ENCODE measurements around the gene PLEKHD1. TPM values are rescaled to one million over a fixed set of nuclear protein-coding genes. Genes with fewer than 3 reads are reported as not detected.

The PLEKHD1 gene
- total RNA-seq, 1 experiment from 2014 or later = 1.0 TPM

GRCh38 chr14:69464379-69464778 is 20.1 kb upstream of the PLEKHD1 start (continued):
- TF ChIP-seq, protein P1, sequence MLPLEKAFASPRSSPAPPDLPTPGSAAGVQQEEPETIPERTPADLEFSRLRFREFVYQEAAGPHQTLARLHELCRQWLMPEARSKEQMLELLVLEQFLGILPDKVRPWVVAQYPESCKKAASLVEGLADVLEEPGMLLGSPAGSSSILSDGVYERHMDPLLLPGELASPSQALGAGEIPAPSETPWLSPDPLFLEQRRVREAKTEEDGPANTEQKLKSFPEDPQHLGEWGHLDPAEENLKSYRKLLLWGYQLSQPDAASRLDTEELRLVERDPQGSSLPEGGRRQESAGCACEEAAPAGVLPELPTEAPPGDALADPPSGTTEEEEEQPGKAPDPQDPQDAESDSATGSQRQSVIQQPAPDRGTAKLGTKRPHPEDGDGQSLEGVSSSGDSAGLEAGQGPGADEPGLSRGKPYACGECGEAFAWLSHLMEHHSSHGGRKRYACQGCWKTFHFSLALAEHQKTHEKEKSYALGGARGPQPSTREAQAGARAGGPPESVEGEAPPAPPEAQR (CRISPR knock-in tag; IDR thresholded peaks at IDR 0.05) = no peak

DNA sequence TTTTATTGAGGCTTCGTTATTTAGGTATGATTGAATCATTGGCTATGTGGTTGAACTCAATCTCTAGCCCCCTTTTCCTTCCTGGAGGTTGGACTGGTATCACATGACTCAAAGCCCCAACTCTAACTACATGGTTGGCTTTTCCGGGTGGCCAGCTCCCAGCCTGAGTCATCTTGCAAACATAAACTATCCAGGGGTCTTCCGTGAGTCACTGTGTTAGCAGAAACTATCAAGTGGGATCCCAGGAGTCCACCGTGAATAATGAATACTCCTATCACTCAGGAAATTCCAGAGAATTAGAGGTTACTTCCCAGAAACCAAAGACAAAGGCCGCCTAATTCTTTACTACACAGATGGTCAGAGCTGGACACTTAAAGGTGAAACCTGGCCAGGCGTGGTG is 19.7 kb upstream of the PLEKHD1 start:
- ATAC-seq = no peak
- H3K9me3 Mint-ChIP-seq = no peaks in the 10 kb centered on the region
- TF ChIP-seq ETV6 (CRISPR knock-in tag; IDR thresholded peaks at IDR 0.05) = no peak
- TF ChIP-seq, protein P1 (CRISPR knock-in tag; IDR thresholded peaks at IDR 0.05) = no peak
- TF ChIP-seq, protein P2, sequence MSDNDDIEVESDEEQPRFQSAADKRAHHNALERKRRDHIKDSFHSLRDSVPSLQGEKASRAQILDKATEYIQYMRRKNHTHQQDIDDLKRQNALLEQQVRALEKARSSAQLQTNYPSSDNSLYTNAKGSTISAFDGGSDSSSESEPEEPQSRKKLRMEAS (CRISPR knock-in tag; IDR thresholded peaks at IDR 0.05) = no peak
- TF ChIP-seq, protein P3, sequence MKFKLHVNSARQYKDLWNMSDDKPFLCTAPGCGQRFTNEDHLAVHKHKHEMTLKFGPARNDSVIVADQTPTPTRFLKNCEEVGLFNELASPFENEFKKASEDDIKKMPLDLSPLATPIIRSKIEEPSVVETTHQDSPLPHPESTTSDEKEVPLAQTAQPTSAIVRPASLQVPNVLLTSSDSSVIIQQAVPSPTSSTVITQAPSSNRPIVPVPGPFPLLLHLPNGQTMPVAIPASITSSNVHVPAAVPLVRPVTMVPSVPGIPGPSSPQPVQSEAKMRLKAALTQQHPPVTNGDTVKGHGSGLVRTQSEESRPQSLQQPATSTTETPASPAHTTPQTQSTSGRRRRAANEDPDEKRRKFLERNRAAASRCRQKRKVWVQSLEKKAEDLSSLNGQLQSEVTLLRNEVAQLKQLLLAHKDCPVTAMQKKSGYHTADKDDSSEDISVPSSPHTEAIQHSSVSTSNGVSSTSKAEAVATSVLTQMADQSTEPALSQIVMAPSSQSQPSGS (CRISPR knock-in tag; IDR thresholded peaks at IDR 0.05; ENCODE audit: borderline replicate concordance, low read depth) = no peak

DNA sequence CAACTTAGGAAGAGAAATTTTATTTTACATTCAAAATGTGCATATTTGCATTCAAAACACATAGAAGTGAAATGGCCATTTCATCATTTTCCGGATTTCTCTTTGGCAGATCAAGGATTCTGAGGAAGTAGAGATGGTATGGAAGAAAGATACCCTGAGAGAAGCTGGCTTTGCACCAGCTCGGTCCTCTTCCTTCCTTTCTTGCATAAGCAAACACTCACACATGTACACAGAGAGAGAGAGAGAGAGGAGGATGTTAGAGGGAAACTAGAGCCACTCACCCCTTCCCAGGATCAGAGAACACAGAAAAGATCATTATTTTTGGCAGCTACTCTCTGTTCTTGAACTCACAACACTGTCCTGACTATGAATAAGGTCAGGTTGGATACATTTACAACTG is 15.6 kb upstream of the PLEKHD1 start:
- Mint-ChIP-seq H3K27me3 (ENCODE audit: low read depth) (no peaks in the 10 kb centered on the region), H3K4me3 (no peak overlapping the region), H3K36me3 (no peaks in the 10 kb centered on the region), H3K4me1 (no peaks in the 10 kb centered on the region), H3K27ac (no peak overlapping the region), H3K9me3 (no peaks in the 10 kb centered on the region)
- DNase-seq (ENCODE audit: low spot score) (no peak), ATAC-seq (no peak)
- ChIA-PET POLR2A (no interaction called here), CTCF (interaction anchor here (2.1 kb wide), 1 partner anchor 9 kb away, joined by 11 read pairs; no protein-coding TSS in a partner anchor)
- TF ChIP-seq MXD4 (CRISPR knock-in tag; IDR thresholded peaks at IDR 0.05; ENCODE audit: borderline replicate concordance) (no peak), E2F5 (CRISPR knock-in tag; IDR thresholded peaks at IDR 0.05) (no peak), FOXP1 (CRISPR knock-in tag; IDR thresholded peaks at IDR 0.05; ENCODE audit: borderline replicate concordance) (no peak), GRHL2 (CRISPR knock-in tag; IDR thresholded peaks at IDR 0.05; ENCODE audit: insufficient replicate concordance, severe bottlenecking) (no peak), ZNF396 (CRISPR knock-in tag; IDR thresholded peaks at IDR 0.05; ENCODE audit: borderline replicate concordance) (no peak), MYBL2 (CRISPR knock-in tag; IDR thresholded peaks at IDR 0.05) (no peak), ZBTB43 (CRISPR knock-in tag; IDR thresholded peaks at IDR 0.05) (no peak), RORB (CRISPR knock-in tag; IDR thresholded peaks at IDR 0.05) (no peak), ZNF263 (CRISPR knock-in tag; IDR thresholded peaks at IDR 0.05; ENCODE audit: low read depth) (no peak)
- TF ChIP-seq, protein P4, sequence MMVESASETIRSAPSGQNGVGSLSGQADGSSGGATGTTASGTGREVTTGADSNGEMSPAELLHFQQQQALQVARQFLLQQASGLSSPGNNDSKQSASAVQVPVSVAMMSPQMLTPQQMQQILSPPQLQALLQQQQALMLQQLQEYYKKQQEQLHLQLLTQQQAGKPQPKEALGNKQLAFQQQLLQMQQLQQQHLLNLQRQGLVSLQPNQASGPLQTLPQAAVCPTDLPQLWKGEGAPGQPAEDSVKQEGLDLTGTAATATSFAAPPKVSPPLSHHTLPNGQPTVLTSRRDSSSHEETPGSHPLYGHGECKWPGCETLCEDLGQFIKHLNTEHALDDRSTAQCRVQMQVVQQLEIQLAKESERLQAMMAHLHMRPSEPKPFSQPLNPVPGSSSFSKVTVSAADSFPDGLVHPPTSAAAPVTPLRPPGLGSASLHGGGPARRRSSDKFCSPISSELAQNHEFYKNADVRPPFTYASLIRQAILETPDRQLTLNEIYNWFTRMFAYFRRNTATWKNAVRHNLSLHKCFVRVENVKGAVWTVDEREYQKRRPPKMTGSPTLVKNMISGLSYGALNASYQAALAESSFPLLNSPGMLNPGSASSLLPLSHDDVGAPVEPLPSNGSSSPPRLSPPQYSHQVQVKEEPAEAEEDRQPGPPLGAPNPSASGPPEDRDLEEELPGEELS (CRISPR knock-in tag; IDR thresholded peaks at IDR 0.05) = no peak
- TF ChIP-seq, protein P5, sequence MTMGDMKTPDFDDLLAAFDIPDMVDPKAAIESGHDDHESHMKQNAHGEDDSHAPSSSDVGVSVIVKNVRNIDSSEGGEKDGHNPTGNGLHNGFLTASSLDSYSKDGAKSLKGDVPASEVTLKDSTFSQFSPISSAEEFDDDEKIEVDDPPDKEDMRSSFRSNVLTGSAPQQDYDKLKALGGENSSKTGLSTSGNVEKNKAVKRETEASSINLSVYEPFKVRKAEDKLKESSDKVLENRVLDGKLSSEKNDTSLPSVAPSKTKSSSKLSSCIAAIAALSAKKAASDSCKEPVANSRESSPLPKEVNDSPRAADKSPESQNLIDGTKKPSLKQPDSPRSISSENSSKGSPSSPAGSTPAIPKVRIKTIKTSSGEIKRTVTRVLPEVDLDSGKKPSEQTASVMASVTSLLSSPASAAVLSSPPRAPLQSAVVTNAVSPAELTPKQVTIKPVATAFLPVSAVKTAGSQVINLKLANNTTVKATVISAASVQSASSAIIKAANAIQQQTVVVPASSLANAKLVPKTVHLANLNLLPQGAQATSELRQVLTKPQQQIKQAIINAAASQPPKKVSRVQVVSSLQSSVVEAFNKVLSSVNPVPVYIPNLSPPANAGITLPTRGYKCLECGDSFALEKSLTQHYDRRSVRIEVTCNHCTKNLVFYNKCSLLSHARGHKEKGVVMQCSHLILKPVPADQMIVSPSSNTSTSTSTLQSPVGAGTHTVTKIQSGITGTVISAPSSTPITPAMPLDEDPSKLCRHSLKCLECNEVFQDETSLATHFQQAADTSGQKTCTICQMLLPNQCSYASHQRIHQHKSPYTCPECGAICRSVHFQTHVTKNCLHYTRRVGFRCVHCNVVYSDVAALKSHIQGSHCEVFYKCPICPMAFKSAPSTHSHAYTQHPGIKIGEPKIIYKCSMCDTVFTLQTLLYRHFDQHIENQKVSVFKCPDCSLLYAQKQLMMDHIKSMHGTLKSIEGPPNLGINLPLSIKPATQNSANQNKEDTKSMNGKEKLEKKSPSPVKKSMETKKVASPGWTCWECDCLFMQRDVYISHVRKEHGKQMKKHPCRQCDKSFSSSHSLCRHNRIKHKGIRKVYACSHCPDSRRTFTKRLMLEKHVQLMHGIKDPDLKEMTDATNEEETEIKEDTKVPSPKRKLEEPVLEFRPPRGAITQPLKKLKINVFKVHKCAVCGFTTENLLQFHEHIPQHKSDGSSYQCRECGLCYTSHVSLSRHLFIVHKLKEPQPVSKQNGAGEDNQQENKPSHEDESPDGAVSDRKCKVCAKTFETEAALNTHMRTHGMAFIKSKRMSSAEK (CRISPR knock-in tag; IDR thresholded peaks at IDR 0.05; ENCODE audit: borderline replicate concordance) = no peak

More for the DNA sequence above, 19.7 kb upstream of the PLEKHD1 start:
- H3K36me3 Mint-ChIP-seq = no peaks in the 10 kb centered on the region
- H3K27me3 Mint-ChIP-seq (ENCODE audit: low read depth) = no peaks in the 10 kb centered on the region
- POLR2A ChIA-PET = no interaction called here
- H3K27ac Mint-ChIP-seq = no peak overlapping the region
- CTCF ChIA-PET = interaction anchor here (1.3 to 4.1 kb wide), 3 partner anchors 10 to 200 kb away, joined by 3 to 16 read pairs (median 6); no protein-coding TSS in a partner anchor
- H3K4me3 Mint-ChIP-seq = no peak overlapping the region
- no peak for DNase-seq (ENCODE audit: low spot score)
- H3K4me1 Mint-ChIP-seq = no peaks in the 10 kb centered on the region
